ENCODE data around the gene TMC3.

GRCh38 chr15:81332326-81332725 lies 41.7 kb downstream of the TMC3 start:
- TF ChIP-seq GABPA (IDR thresholded peaks at IDR 0.05 in 1 of 2, conservative IDR thresholded peaks at IDR 0.05 in 1 of 2) (no peak), CTCF (IDR thresholded peaks at IDR 0.05; ENCODE audit: low read depth, low read length, missing input control) (no peak), YY1 (IDR thresholded peaks at IDR 0.05) (no peak), RAD21 (IDR thresholded peaks at IDR 0.05) (no peak), TAF1 (conservative IDR thresholded peaks at IDR 0.05) (no peak), REST (IDR thresholded peaks at IDR 0.05) (no peak), SP1 (IDR thresholded peaks at IDR 0.05) (no peak), MAX (IDR thresholded peaks at IDR 0.05) (no peak), ATF3 (IDR thresholded peaks at IDR 0.05) (no peak)
